GM10248 (cell line): ENCODE results near the gene DCN.

Source experiments
- CTCF ChIA-PET: fragments of 300-600 bp; sonication (Branson Sonifier 250); formaldehyde crosslinking; extraction: SDS; loops from one replicate; lab custom pipeline; 2021; ENCODE audit warnings: antibody characterized with exemption; lab: Yijun Ruan, JAX
- POLR2A ChIA-PET: fragments of 350-650 bp; sonication (Branson Sonifier 250); formaldehyde crosslinking; extraction: SDS; loops from one replicate; lab custom pipeline; 2020; ENCODE audit warnings: antibody characterized with exemption; lab: Yijun Ruan, JAX
- DNase-seq: peaks from one replicate; pipeline ENCODE4 v3.0.0; 2012; ENCODE audit errors: extremely low spot score
- TF ChIP-seq, protein P1 (sequence below): IDR thresholded peaks from 2 replicates; pipeline ENCODE4 v1.5.1; 2012; ENCODE audit warnings: mild to moderate bottlenecking, low read depth; ENCODE audit errors: extremely low read depth, missing control alignments, control extremely low read depth

DCN gene

DNA sequence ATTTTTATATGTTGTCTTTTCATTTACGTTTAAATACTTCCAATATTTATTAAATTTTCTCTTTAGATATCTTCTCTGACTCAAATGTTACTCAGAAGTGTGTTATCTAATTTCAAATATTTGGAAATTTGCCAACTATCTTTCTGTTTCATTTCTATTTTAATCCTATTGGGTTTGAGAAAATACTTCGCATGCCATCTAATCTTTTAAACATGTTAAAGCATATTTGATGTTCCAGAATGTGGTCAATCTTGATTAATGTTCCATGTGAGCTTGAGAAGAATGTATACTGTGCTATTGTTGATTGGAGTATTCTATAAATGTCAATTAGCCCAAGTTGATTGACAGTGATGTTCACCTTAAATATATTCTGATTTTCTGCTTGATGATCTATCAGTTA lies 11.9 kb upstream of the DCN start:
- TF ChIP-seq, protein P1, sequence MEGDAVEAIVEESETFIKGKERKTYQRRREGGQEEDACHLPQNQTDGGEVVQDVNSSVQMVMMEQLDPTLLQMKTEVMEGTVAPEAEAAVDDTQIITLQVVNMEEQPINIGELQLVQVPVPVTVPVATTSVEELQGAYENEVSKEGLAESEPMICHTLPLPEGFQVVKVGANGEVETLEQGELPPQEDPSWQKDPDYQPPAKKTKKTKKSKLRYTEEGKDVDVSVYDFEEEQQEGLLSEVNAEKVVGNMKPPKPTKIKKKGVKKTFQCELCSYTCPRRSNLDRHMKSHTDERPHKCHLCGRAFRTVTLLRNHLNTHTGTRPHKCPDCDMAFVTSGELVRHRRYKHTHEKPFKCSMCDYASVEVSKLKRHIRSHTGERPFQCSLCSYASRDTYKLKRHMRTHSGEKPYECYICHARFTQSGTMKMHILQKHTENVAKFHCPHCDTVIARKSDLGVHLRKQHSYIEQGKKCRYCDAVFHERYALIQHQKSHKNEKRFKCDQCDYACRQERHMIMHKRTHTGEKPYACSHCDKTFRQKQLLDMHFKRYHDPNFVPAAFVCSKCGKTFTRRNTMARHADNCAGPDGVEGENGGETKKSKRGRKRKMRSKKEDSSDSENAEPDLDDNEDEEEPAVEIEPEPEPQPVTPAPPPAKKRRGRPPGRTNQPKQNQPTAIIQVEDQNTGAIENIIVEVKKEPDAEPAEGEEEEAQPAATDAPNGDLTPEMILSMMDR, result no peak
- ChIA-PET POLR2A (no interaction called here), CTCF (no interaction called here)

DNA sequence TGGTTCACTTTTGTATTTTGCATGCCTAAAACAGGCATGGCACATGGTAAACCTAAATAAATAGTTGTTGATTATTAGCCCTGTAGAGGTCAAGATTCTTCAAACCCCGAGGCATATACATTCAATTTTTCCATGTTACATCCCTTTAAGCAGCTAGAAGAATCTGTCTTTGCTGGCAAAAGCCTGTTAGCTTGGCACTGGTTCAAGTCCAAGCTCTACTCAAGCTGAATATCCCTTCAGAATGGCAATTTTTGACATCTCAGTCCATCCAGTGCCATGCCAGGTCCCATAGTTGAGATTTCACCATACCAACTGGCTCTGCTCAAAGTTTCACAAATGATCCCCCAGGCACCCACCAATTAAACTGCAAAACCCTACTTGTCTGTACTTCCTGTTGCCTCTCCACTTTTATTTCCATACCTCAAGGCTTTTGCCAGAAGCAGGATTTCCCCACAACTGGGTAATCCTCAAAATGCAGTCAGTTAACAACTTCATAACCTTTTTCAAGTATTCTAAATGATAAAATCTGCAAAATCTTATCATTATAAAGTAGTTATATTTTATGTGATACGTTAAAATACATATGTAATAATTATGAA lies 9.0 kb upstream of the DCN start:
- ChIA-PET CTCF (interaction anchor here (1.5 to 1.8 kb wide), 4 partner anchors 10 to 18 kb away, joined by 3 to 7 read pairs (median 4); no protein-coding TSS in a partner anchor), POLR2A (no interaction called here)
- DNase-seq, result no peak
- TF ChIP-seq, protein P1, result no peak

More for the DNA sequence above, 11.9 kb upstream of the DCN start:
- DNase-seq, result no peak

GRCh38 chr12:91189516-91189915 lies 6.9 kb upstream of the DCN start:
- CTCF ChIA-PET, result no interaction called here
- POLR2A ChIA-PET, result no interaction called here
- DNase-seq, result no peak
- TF ChIP-seq, protein P1, result no peak

- TF ChIP-seq, protein P1, result no peak
- CTCF ChIA-PET, result no interaction called here
- POLR2A ChIA-PET, result no interaction called here
- DNase-seq, result no peak
Measured at GRCh38 chr12:91188778-91189177, 6.2 kb upstream of the DCN start.

GRCh38 chr12:91186156-91186555 lies 3.5 kb upstream of the DCN start:
- CTCF ChIA-PET, result interaction anchor here (0.9 kb wide), 1 partner anchor 10 kb away, joined by 3 read pairs; no protein-coding TSS in a partner anchor
- TF ChIP-seq, protein P1, result no peak
- POLR2A ChIA-PET, result no interaction called here
- no peak for DNase-seq

GRCh38 chr12:91185421-91185820 lies 2.8 kb upstream of the DCN start:
- no peak for DNase-seq
- POLR2A ChIA-PET, result no interaction called here
- CTCF ChIA-PET, result interaction anchor here (0.9 kb wide), 1 partner anchor 9 kb away, joined by 3 read pairs; no protein-coding TSS in a partner anchor
- TF ChIP-seq, protein P1, result no peak
